SIG-M5 (cell line): Measurements from ENCODE around the gene CENPU.
A peak's percentile ranks its signal among the peaks of the same experiment; 100 is the strongest.
"Not testable (repeated sequence)": the region's sequence is repeated elsewhere in the genome, so short reads cannot be mapped to it uniquely, and the experiment has no call there.

ENCODE experiments used
- DNase-seq: peaks from one replicate; lab custom pipeline; 2025; lab: John Stamatoyannopoulos, UW

CENPU gene

DNA sequence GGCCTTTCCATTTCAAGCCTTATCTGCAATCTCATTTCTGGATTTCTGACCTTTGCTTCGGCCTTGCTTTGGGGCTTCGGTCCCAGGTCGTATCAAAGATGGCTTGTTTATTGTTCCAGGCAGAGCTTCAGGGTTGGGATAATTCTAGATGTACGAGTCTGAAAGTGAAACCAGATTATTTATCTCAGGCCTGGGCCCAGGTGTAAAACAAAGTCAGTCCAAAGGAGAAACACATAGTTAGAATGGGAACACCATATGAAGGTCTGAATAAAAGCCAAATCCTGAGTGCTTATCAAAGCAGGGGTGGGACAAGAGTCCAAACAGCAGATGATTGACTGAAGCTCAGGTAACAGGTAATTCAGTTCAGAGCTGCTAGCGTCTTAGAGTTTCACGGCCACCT is 67.2 kb downstream of the CENPU start:
- no peak for DNase-seq

DNA sequence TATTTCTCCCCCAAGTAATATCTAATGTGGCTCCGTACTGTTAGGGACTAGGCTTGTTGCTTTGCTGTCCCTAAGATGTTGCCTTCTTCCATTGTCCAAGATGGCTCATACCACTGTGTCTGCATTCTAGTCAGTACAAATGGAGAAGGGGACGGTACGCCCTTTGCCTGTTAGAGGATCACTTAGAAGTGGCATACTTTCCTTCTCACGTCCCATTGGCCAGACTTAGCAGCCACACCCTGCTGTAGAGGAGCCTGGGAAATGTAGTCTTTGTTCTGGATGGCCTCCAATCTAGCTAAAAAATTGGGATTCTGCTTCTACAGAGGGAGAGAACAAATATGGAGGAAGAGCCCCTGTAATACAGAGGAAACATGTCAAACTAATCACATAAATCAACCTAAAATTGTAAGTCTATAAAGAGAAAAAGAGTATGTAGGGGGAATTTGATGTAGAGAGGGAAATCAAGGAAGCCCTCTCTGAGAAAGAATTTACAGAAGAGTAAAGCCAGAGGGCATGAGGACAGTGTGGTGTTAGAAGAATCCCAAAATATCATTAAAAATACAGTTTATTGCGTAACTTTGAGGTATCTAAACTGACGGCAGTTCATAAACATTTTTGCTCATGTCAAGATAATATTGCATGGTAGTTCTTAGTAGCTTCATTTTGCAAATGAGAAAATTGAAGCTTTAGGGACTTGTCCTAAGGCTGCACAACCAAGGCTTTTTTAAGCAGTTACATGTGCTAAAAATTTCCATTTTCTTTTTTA is 69.3 kb downstream of the CENPU start:
- no peak for DNase-seq

DNA sequence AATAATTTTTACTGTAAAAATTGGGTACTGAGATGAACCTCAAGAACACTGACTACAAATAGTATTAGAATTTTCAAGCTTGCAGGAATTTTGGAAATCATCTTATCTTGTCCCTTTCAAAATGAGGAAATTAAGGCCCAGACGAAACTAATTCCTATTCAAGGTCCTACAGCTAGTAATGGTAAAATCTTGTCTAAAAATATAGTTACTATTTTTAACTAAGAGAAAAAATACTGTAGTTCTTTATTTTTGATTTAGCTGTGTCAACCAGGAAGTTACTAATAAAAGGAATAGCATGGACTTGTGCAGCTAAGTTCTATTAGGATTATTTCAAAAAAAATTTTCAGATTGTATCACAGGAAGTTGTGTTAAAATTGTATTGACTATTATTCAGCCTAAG is 71.7 kb downstream of the CENPU start:
- DNase-seq: no peak

DNA sequence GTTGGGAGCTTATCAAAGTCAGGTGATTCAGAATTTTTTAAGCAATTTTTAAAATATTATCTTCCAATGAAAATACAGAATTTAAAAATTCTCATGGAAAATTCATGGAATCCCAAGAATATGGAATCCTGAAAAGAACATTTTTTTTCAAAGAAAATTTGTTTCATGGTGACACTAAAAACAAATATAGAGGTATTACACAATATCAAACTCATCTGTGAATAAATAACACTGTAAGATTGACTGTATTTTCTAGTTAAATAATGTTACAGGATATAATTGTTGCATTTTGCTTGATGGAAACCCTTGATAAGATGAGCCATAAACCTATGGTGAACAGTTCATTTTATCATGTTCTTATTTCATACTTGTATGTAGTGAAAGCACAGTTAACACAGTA is 72.9 kb downstream of the CENPU start:
- no peak for DNase-seq

DNA sequence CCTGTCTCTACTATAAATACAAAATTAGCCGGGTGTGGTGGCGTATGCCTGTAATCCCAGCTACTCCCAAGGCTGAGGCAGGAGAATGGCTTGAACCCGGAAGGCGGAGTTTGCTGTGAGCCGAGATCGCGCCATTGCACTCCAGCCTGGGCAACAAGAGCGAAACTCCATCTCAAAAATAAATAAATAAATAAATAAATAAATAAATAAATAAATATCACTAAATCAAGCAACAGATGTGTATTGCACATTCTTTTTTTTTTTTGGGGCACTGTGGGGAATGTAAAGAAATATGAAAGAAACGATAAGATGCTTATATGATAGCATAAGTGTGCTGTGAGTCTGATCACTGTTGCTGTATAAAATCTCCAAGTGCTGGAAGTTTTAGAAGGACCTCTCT is 76.1 kb downstream of the CENPU start:
- DNase-seq: not testable (repeated sequence)

DNA sequence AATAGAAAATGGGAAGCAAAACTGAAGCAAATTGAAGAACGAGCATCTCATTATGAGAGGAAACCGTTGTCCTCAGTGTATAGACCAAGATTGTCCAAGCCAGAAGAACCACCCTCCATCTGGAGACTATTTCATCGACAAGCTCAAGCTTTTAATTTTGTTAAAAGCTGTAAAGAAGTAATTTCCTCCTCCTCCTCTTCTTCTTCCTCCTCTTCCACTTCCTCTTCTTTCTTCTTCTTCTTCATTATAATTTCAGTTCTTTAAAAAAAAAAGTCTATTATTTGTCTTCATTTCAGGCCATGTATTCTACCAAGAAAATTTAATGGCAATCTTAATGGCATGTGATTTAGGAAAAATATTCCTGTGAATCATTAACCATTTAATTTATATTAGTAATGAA is 76.8 kb downstream of the CENPU start:
- DNase-seq: no peak

DNA sequence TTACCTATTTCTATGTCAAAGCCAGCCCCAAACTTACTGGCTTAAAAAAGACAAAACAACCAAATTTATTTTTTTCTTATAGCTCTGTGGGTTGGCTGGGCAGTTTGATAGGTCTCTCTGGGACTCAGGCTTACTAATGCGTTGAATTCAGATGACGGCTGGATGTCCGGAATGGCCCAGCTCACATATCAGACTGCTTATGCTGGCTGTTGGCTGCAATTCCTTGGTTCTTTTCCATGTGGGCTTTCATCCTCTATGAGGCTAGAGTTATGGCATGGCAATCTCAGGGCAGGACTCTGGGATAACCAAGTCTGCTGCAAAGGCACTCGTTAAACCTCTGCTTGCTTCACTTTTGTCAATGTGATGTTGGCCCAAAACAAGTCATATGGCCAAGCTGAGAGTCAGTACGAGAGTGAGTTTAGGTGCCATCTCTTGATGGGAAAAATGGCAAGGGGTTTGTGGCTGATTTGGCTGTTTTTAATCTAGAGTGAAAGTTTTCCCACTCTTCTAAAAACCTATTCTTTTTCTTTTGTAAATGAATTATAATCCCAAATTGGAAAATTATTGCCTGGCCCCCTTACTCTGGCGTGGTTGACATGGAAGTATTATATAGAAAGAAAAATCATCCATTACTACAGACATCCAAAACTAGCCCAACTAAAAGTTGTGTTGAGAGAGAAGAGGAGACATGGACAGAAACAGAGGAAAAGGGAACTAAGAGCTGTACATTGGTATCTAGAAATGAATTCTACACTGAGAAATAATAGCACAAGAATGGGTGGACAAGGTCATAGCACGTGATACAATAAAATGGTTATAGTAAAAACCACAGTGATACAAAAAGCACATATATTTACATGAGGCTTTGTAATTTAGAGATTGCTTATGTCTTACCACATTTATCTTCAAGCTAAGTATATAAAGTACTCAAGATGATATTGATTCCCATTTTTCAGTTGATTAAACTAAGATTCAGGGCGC is 77.7 kb downstream of the CENPU start:
- DNase-seq: no peak

DNA sequence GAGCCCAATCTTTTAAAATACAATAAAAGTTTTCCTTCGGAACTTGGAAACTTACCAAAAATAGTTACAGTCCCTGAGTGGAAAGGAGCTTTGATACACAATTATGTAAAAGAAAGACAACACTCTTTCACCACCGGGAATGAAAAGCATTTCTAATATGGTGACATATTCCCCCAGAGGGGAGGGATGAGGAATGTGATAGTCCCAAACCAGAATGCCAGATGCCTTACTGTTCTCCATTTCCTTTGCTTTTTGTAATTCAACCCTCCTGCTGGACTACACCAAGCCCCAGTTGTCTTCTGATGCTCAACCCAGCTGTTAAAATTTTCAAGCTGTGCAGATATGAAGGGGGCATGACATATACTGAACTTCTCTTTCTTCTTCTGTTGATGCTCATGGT is 80.2 kb downstream of the CENPU start:
- no peak for DNase-seq

DNA sequence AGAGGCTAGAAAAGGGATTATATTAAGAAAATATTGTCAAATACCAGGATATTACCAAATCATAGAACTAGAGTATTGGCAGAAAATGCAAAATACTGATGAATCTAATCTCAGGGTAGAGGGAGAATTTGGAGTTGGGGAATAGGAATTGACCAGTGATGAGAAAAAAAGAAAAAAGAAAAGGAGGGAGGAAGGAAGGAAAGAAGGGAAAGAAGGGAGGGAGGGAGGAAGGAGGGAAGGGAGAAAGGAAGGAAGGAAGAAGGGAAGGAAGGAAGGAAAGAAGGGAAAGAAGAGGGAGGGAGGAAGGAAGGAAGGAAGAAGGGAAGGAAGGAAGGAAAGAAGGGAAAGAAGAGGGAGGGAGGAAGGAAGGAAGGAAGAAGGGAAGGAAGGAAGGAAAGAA is 81.2 kb downstream of the CENPU start:
- DNase-seq: not testable (repeated sequence)

DNA sequence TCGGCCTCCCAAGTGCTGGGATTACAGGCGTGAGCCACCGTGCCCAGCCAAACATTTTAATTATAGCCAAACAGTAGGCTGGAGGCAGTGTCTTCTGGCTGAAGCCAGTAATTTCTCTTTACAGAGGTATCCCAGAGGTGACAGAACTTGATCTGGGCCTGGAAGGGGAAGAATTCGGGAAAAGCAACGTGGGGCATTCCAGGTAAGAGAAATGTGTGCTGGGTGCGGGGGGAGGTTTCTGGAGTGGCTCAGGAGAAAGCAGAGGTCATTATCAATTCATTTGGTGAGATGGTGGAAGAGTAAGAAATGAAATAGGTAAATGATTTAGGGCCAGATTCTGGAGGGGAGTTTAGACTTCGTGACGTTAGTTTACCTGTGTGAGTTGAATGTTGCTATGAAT is 82.0 kb downstream of the CENPU start:
- DNase-seq: no peak

DNA sequence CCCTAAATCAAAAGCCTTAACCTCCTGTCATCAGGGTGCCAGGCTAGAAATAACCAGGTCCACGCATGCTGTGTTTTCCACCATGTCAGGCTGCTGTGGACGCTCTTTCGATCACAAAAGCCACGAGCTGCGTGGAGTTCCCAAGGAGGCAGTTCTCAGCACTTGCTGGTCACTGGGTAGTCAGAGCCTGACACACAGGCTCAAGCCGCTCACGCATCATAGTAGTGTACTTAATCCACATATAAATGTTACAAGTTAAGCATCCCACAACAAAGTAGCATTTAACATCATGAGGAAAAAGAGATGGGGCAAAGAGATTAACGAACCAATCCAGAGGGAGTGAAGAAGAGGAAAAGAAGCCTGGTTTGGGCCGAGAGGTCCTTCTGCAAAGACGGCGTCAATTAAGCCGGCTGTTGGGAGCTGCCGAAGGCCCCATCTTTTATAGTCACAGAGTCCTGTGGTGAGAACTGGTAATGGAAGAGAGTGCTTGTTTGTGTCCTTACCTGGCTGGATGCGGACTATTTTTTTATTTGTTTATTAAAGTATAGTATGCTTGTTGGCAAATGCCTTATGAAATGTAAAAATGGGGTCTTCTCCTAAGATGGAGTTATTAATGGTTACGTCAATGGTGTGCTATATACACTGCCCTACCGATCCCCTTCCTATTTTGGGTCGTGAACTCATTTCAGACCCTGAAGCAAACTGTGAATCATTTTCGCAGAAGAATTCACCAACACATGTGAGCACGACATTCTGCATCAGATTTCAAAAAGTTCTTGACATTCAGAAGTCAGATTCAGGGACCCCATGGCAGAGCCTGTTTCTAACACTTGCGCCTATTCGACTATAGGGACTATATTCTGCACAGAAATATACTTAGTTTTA is 83.7 kb downstream of the CENPU start:
- no peak for DNase-seq

DNA sequence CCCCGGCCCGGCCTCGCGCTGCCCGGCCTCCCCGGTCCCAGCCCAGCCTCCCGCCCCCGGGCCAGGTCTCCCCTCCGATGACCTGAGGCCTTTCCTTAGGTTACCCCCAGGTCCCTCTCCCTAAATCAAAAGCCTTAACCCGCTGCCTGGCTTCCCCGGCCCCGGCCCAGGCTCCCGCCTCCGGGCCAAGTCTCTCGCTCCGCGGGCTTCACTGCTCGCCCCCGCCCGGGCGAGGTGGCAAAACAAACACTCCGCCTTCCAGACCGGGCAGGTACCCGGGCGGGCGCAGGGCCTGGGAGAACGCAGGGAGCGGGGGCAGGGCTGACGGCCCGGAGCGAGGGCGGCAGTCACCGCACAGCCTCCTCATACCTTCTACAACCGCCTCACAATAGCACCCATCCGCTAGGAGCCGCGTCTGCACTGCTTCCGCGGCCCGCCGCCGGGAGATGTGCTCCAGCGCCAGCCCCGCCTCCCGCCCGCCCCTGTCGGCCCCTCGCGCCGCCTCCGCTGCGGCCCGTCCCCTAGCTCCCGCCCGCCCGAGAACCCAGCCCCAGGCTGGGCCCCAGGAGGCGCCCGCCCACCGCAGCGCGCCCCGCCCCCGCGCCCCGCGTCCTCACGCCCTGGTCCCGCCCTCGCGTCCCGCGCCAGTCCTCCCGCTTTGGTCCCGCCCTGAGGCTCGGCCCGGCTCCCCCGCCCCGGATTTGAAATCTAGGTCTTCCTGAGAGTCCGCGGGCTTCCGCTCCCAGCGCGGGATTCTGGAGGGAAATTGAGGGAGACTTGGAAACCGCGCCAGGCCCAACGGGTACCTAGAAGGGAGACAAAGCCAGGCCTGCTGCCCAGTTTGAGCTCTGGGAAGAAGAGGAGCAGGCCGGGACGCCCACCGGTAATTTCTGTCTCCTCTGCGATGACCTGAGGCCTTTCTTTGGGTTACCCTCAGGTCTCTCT is 84.6 kb downstream of the CENPU start, which contains the start of the genes CASP3 and PRIMPOL:
CASP3 (minus strand) TSS at position 422 of the 945 bp plus-strand sequence. CDS start 10,994 bp downstream, outside the sequence.
PRIMPOL (plus strand) TSS at position 713 of the 945 bp plus-strand sequence. CDS start 7,403 bp downstream, outside the sequence.
- peak; percentile 75 for DNase-seq

DNA sequence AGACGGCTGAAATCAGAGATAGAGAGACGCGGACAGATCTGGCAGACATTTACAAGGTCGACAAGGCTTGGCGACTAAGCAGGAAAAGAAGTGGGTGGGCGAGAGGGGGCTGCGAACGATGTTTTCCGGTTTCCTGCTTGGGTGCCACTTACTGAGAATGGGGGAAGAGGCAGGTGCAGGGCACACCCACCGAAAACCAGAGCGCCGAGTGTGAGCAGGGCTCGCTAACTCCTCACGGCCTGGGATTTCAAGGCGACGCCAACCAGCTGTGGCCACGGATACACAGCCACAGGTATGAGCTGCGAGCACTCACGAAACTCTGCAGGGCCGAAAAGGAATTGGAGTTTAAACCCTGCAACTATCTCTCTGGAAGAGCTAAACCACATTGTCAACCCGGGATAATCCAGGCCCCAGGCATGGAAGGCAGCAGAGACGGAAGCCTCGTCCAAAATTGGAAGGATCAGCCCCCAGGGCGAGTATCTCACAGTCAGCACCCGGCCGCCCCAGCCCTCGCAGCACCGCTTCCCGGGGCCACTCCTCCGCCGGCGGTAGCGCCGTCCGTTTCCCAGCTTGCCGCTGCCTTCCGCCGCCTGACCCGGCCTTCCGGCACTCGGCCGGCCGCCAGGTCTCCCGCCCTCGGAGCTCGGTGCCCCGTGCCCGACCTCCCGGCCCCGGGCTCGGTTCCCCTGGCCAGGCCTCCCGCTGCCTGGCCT is 85.4 kb downstream of the CENPU start:
- DNase-seq: no peak

DNA sequence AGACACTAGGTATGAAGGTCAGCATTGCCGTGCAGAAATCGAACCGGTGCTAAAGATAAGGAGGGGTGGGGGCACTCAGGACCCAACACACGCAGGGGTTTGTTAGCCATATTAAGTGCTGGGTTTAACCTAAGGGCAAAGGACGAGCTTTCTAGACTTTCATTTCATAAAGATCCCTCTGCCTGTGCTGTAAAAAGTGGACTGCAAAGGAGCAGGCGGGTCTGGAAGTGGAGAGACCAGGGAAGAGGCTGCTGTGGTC is 85.9 kb downstream of the CENPU start:
- no peak for DNase-seq

DNA sequence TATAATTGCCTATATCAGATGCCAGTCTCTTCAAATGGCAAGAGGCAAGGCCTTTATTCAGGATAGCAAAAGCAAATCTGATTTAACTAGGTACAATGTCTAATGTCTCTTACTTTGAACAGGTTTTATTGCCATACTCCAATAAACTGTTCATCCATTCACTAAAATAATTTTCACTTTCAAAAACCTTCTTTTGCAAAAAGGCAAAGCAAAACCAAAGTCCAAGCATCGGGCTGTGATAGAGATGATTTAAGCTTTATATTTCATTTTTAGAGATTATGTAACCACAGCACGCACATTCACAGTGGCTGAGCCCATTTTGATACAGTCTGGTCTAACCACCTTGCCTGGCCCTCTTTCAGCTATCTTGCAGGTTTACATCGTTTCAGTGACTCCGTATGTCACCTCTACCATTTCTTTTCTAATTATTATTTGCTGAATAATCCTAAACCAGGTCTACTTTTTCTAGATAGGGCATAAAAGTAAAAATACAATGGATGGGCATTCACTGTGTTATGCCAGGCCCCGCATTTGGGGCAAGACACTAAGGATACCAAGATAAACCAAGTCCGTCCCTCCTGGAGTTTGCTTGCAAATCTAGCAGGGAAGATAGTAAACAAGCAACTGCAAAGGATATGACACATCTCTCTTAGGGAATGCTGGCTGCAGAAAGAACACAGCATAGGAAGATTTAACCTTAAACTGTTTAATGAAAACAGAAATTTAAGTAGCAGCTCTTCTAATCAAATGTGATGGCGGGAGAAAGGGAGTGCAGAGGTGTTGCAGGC is 86.4 kb downstream of the CENPU start:
- no peak for DNase-seq

DNA sequence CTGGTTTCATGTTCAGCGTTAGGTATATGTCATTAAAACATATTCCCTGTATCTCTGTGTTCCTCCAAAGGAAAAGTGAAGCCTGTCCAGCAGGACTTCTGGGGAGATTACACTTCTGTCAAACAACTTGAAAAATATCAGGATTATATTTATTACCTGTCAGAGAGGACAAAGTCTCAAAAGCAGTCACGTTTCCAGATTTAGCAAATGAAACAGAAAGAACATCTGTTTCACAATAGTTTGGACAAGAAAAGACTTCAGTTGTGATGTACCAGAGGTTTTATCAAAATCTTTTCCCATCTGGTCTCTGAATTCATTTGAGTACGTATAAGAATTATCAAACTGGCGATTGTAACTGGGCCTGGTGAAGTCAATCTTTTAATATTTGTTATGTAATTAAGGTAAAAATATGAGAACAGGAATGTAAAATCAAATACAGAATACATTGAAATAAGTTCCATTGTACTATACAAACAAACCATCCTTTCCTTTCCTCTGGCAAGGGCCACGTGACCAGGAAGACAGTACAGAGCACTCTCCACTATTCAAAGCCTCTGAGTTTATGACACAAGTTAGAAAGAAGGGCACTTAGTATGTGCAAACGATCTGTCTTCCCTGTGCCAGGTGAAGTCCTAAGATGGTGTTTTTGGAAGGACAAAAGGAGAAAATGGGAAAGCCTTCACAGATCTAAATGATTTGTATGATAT is 87.8 kb downstream of the CENPU start:
- DNase-seq: no peak

DNA sequence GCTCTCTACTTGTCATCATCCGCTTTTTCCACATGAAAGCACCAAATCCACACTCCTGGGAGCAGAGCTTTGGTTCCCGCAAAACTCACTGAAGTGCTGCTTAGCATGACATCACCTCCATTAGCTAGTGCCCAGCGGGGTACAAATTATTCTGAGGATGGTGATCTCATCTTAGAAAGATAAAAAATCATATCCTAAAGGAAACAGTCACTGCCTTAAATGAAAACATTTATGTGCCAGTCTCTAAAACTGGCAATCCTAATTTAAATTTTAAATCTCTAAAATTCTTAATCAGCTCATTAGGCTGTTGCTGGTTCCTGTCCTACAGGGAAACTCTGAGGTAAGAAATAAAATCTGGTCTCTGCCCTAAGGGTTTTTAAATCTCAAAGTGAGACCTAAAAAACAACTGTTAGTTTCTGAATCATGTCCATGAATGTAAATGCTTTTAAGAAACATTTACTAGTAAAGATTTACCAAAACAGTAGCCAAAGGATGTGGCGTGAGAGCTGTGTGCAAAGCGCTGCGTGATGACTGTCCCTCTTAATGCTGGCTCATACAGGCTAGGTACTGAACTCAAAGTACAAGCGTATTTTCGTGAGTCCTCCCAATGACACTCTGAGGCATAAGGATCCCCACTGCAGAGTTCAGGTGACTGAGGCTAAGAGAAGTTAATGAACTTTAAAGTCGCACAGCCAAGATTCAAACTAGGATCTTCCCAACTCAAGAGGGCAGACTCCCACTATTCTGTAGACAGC is 89.2 kb downstream of the CENPU start:
- no peak for DNase-seq
